Measurements from ENCODE around the gene GPC5. TPM values are rescaled to one million over a fixed set of nuclear protein-coding genes. Genes with fewer than 3 reads are reported as not detected.
"Not testable (repeated sequence)": the region's sequence is repeated elsewhere in the genome, so short reads cannot be mapped to it uniquely, and the experiment has no call there.

Gene GPC5
- total RNA-seq, 1 experiment from 2014 or later: not detected

GRCh38 chr13:91891141-91891540 is 492.7 kb downstream of the GPC5 start:
- H3K27me3 Mint-ChIP-seq (ENCODE audit: unreplicated experiment): no peaks in the 10 kb centered on the region
- no peak overlapping the region for H3K27ac Mint-ChIP-seq (ENCODE audit: unreplicated experiment)
- CTCF ChIA-PET: no interaction called here
- TF ChIP-seq, protein P1, sequence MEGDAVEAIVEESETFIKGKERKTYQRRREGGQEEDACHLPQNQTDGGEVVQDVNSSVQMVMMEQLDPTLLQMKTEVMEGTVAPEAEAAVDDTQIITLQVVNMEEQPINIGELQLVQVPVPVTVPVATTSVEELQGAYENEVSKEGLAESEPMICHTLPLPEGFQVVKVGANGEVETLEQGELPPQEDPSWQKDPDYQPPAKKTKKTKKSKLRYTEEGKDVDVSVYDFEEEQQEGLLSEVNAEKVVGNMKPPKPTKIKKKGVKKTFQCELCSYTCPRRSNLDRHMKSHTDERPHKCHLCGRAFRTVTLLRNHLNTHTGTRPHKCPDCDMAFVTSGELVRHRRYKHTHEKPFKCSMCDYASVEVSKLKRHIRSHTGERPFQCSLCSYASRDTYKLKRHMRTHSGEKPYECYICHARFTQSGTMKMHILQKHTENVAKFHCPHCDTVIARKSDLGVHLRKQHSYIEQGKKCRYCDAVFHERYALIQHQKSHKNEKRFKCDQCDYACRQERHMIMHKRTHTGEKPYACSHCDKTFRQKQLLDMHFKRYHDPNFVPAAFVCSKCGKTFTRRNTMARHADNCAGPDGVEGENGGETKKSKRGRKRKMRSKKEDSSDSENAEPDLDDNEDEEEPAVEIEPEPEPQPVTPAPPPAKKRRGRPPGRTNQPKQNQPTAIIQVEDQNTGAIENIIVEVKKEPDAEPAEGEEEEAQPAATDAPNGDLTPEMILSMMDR (IDR thresholded peaks at IDR 0.05; ENCODE audit: unreplicated experiment): no peak
- H3K4me3 Mint-ChIP-seq (ENCODE audit: low read depth, unreplicated experiment): no peak overlapping the region
- no TSS peak for BruUV-seq (replicated peaks)
- intact Hi-C loops (cut with micrococcal nuclease; ENCODE audit: unreplicated experiment): no loop called here
- no peak for DNase-seq
- no peaks in the 10 kb centered on the region for H3K4me1 Mint-ChIP-seq (ENCODE audit: low read depth, unreplicated experiment)
- H3K36me3 Mint-ChIP-seq (ENCODE audit: insufficient read depth, unreplicated experiment): no peaks in the 10 kb centered on the region
- no peaks in the 10 kb centered on the region for H3K9me3 Mint-ChIP-seq (ENCODE audit: low read depth, unreplicated experiment)

- Mint-ChIP-seq H3K4me1 (ENCODE audit: low read depth, unreplicated experiment) (no peaks in the 10 kb centered on the region), H3K36me3 (ENCODE audit: insufficient read depth, unreplicated experiment) (no peaks in the 10 kb centered on the region), H3K27ac (ENCODE audit: unreplicated experiment) (no peak overlapping the region), H3K27me3 (ENCODE audit: unreplicated experiment) (no peaks in the 10 kb centered on the region), H3K9me3 (ENCODE audit: low read depth, unreplicated experiment) (no peaks in the 10 kb centered on the region), H3K4me3 (ENCODE audit: low read depth, unreplicated experiment) (no peak overlapping the region)
- DNase-seq: no peak
- CTCF ChIA-PET: no interaction called here
- BruUV-seq (replicated peaks): no TSS peak
- intact Hi-C loops (cut with micrococcal nuclease; ENCODE audit: unreplicated experiment): no loop called here
- TF ChIP-seq, protein P1 (IDR thresholded peaks at IDR 0.05; ENCODE audit: unreplicated experiment): no peak
Measured at GRCh38 chr13:91893040-91893439, 494.6 kb downstream of the GPC5 start.

GRCh38 chr13:91894316-91894715 is 495.9 kb downstream of the GPC5 start:
- H3K9me3 Mint-ChIP-seq (ENCODE audit: low read depth, unreplicated experiment): no peaks in the 10 kb centered on the region
- CTCF ChIA-PET: no interaction called here
- intact Hi-C loops (cut with micrococcal nuclease; ENCODE audit: unreplicated experiment): no loop called here
- no peak overlapping the region for H3K27ac Mint-ChIP-seq (ENCODE audit: unreplicated experiment)
- no peaks in the 10 kb centered on the region for H3K27me3 Mint-ChIP-seq (ENCODE audit: unreplicated experiment)
- no peak overlapping the region for H3K4me3 Mint-ChIP-seq (ENCODE audit: low read depth, unreplicated experiment)
- DNase-seq: no peak
- no peaks in the 10 kb centered on the region for H3K36me3 Mint-ChIP-seq (ENCODE audit: insufficient read depth, unreplicated experiment)
- TF ChIP-seq, protein P1 (IDR thresholded peaks at IDR 0.05; ENCODE audit: unreplicated experiment): no peak
- H3K4me1 Mint-ChIP-seq (ENCODE audit: low read depth, unreplicated experiment): no peaks in the 10 kb centered on the region
- BruUV-seq (replicated peaks): no TSS peak

- no peaks in the 10 kb centered on the region for H3K4me1 Mint-ChIP-seq (ENCODE audit: low read depth, unreplicated experiment)
- H3K9me3 Mint-ChIP-seq (ENCODE audit: low read depth, unreplicated experiment): no peaks in the 10 kb centered on the region
- H3K36me3 Mint-ChIP-seq (ENCODE audit: insufficient read depth, unreplicated experiment): no peaks in the 10 kb centered on the region
- CTCF ChIA-PET: no interaction called here
- TF ChIP-seq, protein P1 (IDR thresholded peaks at IDR 0.05; ENCODE audit: unreplicated experiment): no peak
- no TSS peak for BruUV-seq (replicated peaks)
- no peak overlapping the region for H3K4me3 Mint-ChIP-seq (ENCODE audit: low read depth, unreplicated experiment)
- H3K27ac Mint-ChIP-seq (ENCODE audit: unreplicated experiment): no peak overlapping the region
- no peaks in the 10 kb centered on the region for H3K27me3 Mint-ChIP-seq (ENCODE audit: unreplicated experiment)
- DNase-seq: no peak
- intact Hi-C loops (cut with micrococcal nuclease; ENCODE audit: unreplicated experiment): no loop called here
Measured at GRCh38 chr13:91896547-91896946, 498.1 kb downstream of the GPC5 start.

- DNase-seq; H3K27ac Mint-ChIP-seq (ENCODE audit: unreplicated experiment); intact Hi-C loops (cut with micrococcal nuclease; ENCODE audit: unreplicated experiment); H3K4me1 Mint-ChIP-seq (ENCODE audit: low read depth, unreplicated experiment); CTCF ChIA-PET; H3K4me3 Mint-ChIP-seq (ENCODE audit: low read depth, unreplicated experiment); H3K9me3 Mint-ChIP-seq (ENCODE audit: low read depth, unreplicated experiment); BruUV-seq (replicated peaks); H3K27me3 Mint-ChIP-seq (ENCODE audit: unreplicated experiment); H3K36me3 Mint-ChIP-seq (ENCODE audit: insufficient read depth, unreplicated experiment): not testable (repeated sequence)
Measured at GRCh38 chr13:91898986-91899385, 500.6 kb downstream of the GPC5 start.
